GM10248 (cell line): ENCODE data around the gene SETD2.
"Not testable (repeated sequence)": the region's sequence is repeated elsewhere in the genome, so short reads cannot be mapped to it uniquely, and the experiment has no call there.

Experiments
- CTCF ChIA-PET: fragments of 300-600 bp; sonication (Branson Sonifier 250); formaldehyde crosslinking; extraction: SDS; loops from one replicate; lab custom pipeline; 2021; ENCODE audit warnings: antibody characterized with exemption; lab: Yijun Ruan, JAX
- POLR2A ChIA-PET: fragments of 350-650 bp; sonication (Branson Sonifier 250); formaldehyde crosslinking; extraction: SDS; loops from one replicate; lab custom pipeline; 2020; ENCODE audit warnings: antibody characterized with exemption; lab: Yijun Ruan, JAX
- DNase-seq: peaks from one replicate; pipeline ENCODE4 v3.0.0; 2012; ENCODE audit errors: extremely low spot score
- CTCF ChIP-seq: IDR thresholded peaks from 2 replicates; pipeline ENCODE4 v1.5.1; 2012; ENCODE audit warnings: mild to moderate bottlenecking, low read depth; ENCODE audit errors: extremely low read depth, missing control alignments, control extremely low read depth

The SETD2 gene

GRCh38 chr3:47152578-47152977 lies 11.3 kb downstream of the SETD2 start:
- DNase-seq: no peak
- TF ChIP-seq CTCF: no peak
- ChIA-PET CTCF (interaction anchor here (1.0 to 4.6 kb wide), 5 partner anchors 11 to 35 kb away, joined by 3 to 14 read pairs (median 3); no protein-coding TSS in a partner anchor), POLR2A (no interaction called here)

GRCh38 chr3:47151836-47152235 lies 12.1 kb downstream of the SETD2 start:
- ChIA-PET CTCF (interaction anchor here (1.0 to 4.6 kb wide), 3 partner anchors 11 to 14 kb away, joined by 3 to 14 read pairs (median 4); no protein-coding TSS in a partner anchor), POLR2A (no interaction called here)
- no peak for TF ChIP-seq CTCF
- no peak for DNase-seq

- DNase-seq: no peak
- CTCF ChIA-PET: interaction anchor here (1.0 to 4.6 kb wide), 6 partner anchors 8 to 101 kb away, joined by 3 to 14 read pairs (median 3); partner anchors contain the start of gene SETD2
- POLR2A ChIA-PET: no interaction called here
- no peak for TF ChIP-seq CTCF
Observed at GRCh38 chr3:47149339-47149933, 14.5 kb downstream of the SETD2 start.

- POLR2A ChIA-PET: no interaction called here
- no peak for TF ChIP-seq CTCF
- no peak for DNase-seq
Observed at GRCh38 chr3:47145272-47145671, 18.6 kb downstream of the SETD2 start.

GRCh38 chr3:47143068-47143467 lies 20.8 kb downstream of the SETD2 start:
- ChIA-PET POLR2A (no interaction called here), CTCF (interaction anchor here (3.1 to 3.7 kb wide), 2 partner anchors 9 to 13 kb away, joined by 13 to 14 read pairs; no protein-coding TSS in a partner anchor)
- no peak for TF ChIP-seq CTCF
- no peak for DNase-seq

More at GRCh38 chr3:47145272-47145671, 18.6 kb downstream of the SETD2 start:
- CTCF ChIA-PET: interaction anchor here (0.8 to 2.9 kb wide), 7 partner anchors 9 to 89 kb away, joined by 3 to 13 read pairs (median 3); no protein-coding TSS in a partner anchor

- POLR2A ChIA-PET, DNase-seq: not testable (repeated sequence)
- CTCF ChIA-PET: interaction anchor here (0.8 to 3.7 kb wide), 5 partner anchors 9 to 181 kb away, joined by 3 to 14 read pairs (median 10); partner anchors contain the start of gene SETD2
Observed at GRCh38 chr3:47142536-47142935, 21.4 kb downstream of the SETD2 start.

GRCh38 chr3:47140973-47141461 lies 22.9 kb downstream of the SETD2 start:
- ChIA-PET CTCF (interaction anchor here (1.0 to 3.7 kb wide), 8 partner anchors 10 to 178 kb away, joined by 3 to 14 read pairs (median 7); partner anchors contain the start of gene SETD2), POLR2A (interaction anchor here (0.6 kb wide), 2 partner anchors 11 to 18 kb away, joined by 4 to 8 read pairs; no protein-coding TSS in a partner anchor)
- peak; percentile 82 for DNase-seq

- POLR2A ChIA-PET, DNase-seq: not testable (repeated sequence)
- CTCF ChIA-PET: interaction anchor here (1.0 to 3.7 kb wide), 8 partner anchors 10 to 33 kb away, joined by 3 to 14 read pairs (median 7); partner anchors contain the start of gene SETD2
Observed at GRCh38 chr3:47140553-47140952, 23.4 kb downstream of the SETD2 start.
